Placental epithelial cell (primary cell): ENCODE data around the gene CPEB3. TPM values are rescaled to one million over a fixed set of nuclear protein-coding genes. Genes with fewer than 3 reads are reported as not detected.

ENCODE experiments used
- small RNA-seq: library from RNA; depleted of rRNA; stranded (forward); fragments of <200 nt; gene quantifications from one replicate; pipeline ENCODE3, GENCODE V24; 2012
- total RNA-seq: library from RNA; depleted of rRNA; stranded (reverse); fragments of >200 nt; gene quantifications from 2 replicates; pipeline ENCODE4 v1.2.3, GENCODE V29; 2012

CPEB3 gene
- total RNA-seq: 0.65 and 0.79 TPM in 2 replicates

DNA sequence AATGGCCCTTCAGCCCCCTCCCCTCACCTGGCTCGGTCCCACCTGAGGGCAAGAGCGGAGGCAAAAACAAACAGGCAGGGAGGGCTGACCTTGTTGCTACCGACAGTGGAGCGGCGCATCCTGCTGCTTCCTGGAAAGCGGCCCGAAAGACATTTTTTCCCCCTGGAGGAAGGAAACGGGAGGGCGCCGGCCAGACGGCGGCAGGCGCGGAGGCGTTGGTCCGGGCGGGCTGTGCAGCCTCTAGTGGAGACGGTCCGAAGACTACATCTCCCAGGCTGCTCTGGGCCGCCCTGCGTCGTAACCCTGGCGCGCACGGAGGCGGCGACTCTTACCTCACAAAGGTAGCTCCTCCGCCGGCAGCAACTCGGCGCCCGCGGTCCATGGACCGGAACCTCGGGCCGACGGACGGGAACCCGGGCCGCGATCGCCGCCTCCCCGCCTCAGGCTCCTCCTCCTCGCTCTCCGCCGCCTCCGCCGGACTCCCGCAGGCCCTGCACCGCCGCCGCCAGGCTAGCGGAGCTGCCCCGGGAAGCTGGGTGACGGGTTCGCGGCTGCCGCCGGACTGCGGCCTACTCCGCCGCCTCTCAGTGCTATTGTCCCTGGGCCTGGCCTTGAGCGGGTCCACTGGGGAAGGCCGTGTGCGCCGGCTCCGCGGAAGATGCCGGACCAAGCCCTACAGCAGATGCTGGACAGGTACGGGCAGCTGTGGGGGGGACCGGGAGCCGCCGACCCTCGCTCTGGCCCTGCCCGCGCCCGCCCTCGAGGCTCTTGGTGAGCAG lies at the start of gene CPEB3, which contains the start of gene MARCHF5:
Gene CPEB3 (minus strand): TSS at position 242 of the 779 bp plus-strand sequence. CDS start 50,728 bp downstream, outside the sequence.
Gene MARCHF5 (plus strand): TSS at position 331 of the 779 bp plus-strand sequence. CDS start 328 bp downstream, at position 659.

Small RNA genes lying within 50 kb of the gene (small RNA-seq; reads per million reads assigned to genes)
- gene RF00019 (not detected), gene RF00402 (not detected), gene RF00622 (not detected), gene RNY3P12 (not detected)

Other genes with a start within 250 kb of the CPEB3 start
- 17.7 and 27.5 TPM in 2 replicates for gene MARCHF5, start 89 bp upstream of the CPEB3 start, total RNA-seq